ENCODE measurements around the gene KLHL20.

- TF ChIP-seq CTCF (IDR thresholded peaks at IDR 0.05; ENCODE audit: poor library complexity, severe bottlenecking) (no peak), RAD21 (conservative IDR thresholded peaks at IDR 0.05) (no peak), POLR2AphosphoS5 (IDR thresholded peaks at IDR 0.05) (peak; percentile 56), EP300 (conservative IDR thresholded peaks at IDR 0.05; ENCODE audit: poor library complexity, severe bottlenecking) (no peak), TAF1 (IDR thresholded peaks at IDR 0.05; ENCODE audit: low read depth) (no peak), REST (IDR thresholded peaks at IDR 0.05; ENCODE audit: borderline replicate concordance) (no peak), EZH2 (IDR thresholded peaks at IDR 0.05; ENCODE audit: borderline replicate concordance, insufficient read depth, low read length, poor library complexity, severe bottlenecking) (no peak), SMC3 (conservative IDR thresholded peaks at IDR 0.05; ENCODE audit: poor library complexity) (no peak), MXI1 (conservative IDR thresholded peaks at IDR 0.05; ENCODE audit: poor library complexity, severe bottlenecking) (peak; percentile 96)
Measured at GRCh38 chr1:173824315-173825081, 109.7 kb downstream of the KLHL20 start, which contains the start of the genes CENPL and DARS2.

Measured in neural cell (in vitro differentiated cells).